Smooth muscle cell (in vitro differentiated cells): Measurements from ENCODE around the gene PLEKHH2. TPM values are rescaled to one million over a fixed set of nuclear protein-coding genes. Genes with fewer than 3 reads are reported as not detected.

Source experiments
- DNase-seq: peaks from one replicate; lab custom pipeline; 2025; ENCODE audit not compliant: unreplicated experiment; lab: John Stamatoyannopoulos, UW
- H2AFZ ChIP-seq: fragments of 200-600 bp; sonication (generic); 2 replicates; pipeline ENCODE4 v1.6.0; 2016; ENCODE audit warnings: antibody characterized with exemption, low read depth, mild to moderate bottlenecking
- H3F3A ChIP-seq: fragments of 200-600 bp; sonication (generic); 2 replicates; pipeline ENCODE4 v1.6.0; 2017; ENCODE audit warnings: antibody characterized with exemption, low read depth
- H3K27ac ChIP-seq: fragments of 200-600 bp; sonication (generic); 2 replicates; pipeline ENCODE4 v1.5.1; 2016; ENCODE audit warnings: low read depth, mild to moderate bottlenecking
- H3K27me3 ChIP-seq: fragments of 200-600 bp; sonication (generic); 2 replicates; pipeline ENCODE4 v1.6.1; 2016; ENCODE audit warnings: low read depth, mild to moderate bottlenecking
- H3K36me3 ChIP-seq: fragments of 200-600 bp; sonication (generic); 2 replicates; pipeline ENCODE4 v1.5.1; 2016; ENCODE audit warnings: low read depth
- H3K4me1 ChIP-seq: fragments of 200-600 bp; sonication (generic); 2 replicates; pipeline ENCODE4 v1.5.1; 2016; ENCODE audit warnings: low read depth
- H3K4me2 ChIP-seq: fragments of 200-600 bp; sonication (generic); 2 replicates; pipeline ENCODE4 v1.6.0; 2016; ENCODE audit warnings: mild to moderate bottlenecking
- H3K4me3 ChIP-seq: fragments of 200-600 bp; sonication (generic); 2 replicates; pipeline ENCODE4 v1.5.1; 2016; ENCODE audit warnings: mild to moderate bottlenecking
- H3K79me2 ChIP-seq: fragments of 200-600 bp; sonication (generic); 2 replicates; pipeline ENCODE4 v1.6.0; 2016; ENCODE audit warnings: low read depth, mild to moderate bottlenecking
- H3K9ac ChIP-seq: fragments of 200-600 bp; sonication (generic); 2 replicates; pipeline ENCODE4 v1.6.0; 2016; ENCODE audit warnings: low read depth
- H3K9me3 ChIP-seq: fragments of 200-600 bp; sonication (generic); replicated peaks from 2 replicates; pipeline ENCODE4 v1.5.1; 2016; ENCODE audit warnings: low read depth
- H4K20me1 ChIP-seq: fragments of 200-600 bp; sonication (generic); 2 replicates; pipeline ENCODE4 v1.6.0; 2016; ENCODE audit warnings: low read depth
- WGBS: methylation state at CpG from one replicate; pipeline ENCODE4 v1.1.7; 2016; ENCODE audit warnings: low lambda C conversion rate; 5-methylcytosine and 5-hydroxymethylcytosine counted together
- polyA plus RNA-seq: library from polyadenylated mRNA; unstranded; fragments of >200 nt; fragmentation: Nextera tagmentation; extraction: Ambion mirVana; gene quantifications from 2 replicates; pipeline ENCODE4 v1.2.1, GENCODE V29; 2016
- small RNA-seq: library from RNA; depleted of rRNA; stranded (forward); fragments of <200 nt; gene quantifications from one replicate; pipeline ENCODE3, GENCODE V24; 2014
- total RNA-seq: library from RNA; depleted of rRNA; stranded (reverse); fragments of >200 nt; gene quantifications from 2 replicates; pipeline ENCODE4 v1.2.3, GENCODE V29; 2014
- TF ChIP-seq, protein P1 (sequence below): fragments of 200-600 bp; sonication (generic); IDR thresholded peaks from 2 replicates; pipeline ENCODE4 v1.5.1; 2017; ENCODE audit warnings: borderline replicate concordance, mild to moderate bottlenecking, antibody characterized with exemption; ENCODE audit not compliant: insufficient read depth, poor library complexity, severe bottlenecking

PLEKHH2 gene
- total and polyA plus RNA-seq, 2 experiments from 2014 or later: 0.69 to 2.1 TPM

DNA sequence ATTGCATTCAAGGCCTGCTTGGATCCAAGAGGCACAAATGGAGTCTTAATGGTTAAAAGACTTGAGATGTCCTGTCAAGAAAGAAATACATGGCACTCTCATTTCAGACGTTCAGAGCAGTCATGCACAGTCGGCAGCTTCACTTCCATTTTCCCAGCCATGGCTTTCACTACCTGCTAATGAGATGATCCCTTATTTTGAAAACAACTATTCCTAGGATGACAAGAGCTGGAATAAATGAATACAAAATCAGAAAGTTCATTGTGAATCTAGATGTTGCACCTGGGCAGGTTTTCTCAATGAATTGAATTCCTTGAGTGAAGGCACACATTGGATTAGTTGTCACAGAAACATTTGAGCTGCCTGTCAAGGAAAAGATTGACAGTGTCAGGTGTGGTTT, 175.9 kb downstream of the PLEKHH2 start:
- Histone ChIP-seq H3K27ac (no peak overlapping the region), H2AFZ (no peak overlapping the region), H3K27me3 (no peaks in the 10 kb centered on the region), H3K79me2 (no peaks in the 10 kb centered on the region), H3K4me3 (no peak overlapping the region), H3K9ac (no peak overlapping the region), H3K36me3 (no peaks in the 10 kb centered on the region), H3K4me1 (no peaks in the 10 kb centered on the region), H3F3A (no peaks in the 10 kb centered on the region), H4K20me1 (no peaks in the 10 kb centered on the region), H3K4me2 (no peak overlapping the region), H3K9me3 (no peaks in the 10 kb centered on the region)
- TF ChIP-seq, protein P1, sequence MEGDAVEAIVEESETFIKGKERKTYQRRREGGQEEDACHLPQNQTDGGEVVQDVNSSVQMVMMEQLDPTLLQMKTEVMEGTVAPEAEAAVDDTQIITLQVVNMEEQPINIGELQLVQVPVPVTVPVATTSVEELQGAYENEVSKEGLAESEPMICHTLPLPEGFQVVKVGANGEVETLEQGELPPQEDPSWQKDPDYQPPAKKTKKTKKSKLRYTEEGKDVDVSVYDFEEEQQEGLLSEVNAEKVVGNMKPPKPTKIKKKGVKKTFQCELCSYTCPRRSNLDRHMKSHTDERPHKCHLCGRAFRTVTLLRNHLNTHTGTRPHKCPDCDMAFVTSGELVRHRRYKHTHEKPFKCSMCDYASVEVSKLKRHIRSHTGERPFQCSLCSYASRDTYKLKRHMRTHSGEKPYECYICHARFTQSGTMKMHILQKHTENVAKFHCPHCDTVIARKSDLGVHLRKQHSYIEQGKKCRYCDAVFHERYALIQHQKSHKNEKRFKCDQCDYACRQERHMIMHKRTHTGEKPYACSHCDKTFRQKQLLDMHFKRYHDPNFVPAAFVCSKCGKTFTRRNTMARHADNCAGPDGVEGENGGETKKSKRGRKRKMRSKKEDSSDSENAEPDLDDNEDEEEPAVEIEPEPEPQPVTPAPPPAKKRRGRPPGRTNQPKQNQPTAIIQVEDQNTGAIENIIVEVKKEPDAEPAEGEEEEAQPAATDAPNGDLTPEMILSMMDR: no peak
- DNase-seq: no peak
- whole genome bisulfite sequencing: 80% methylated on average over 2 of the region's 2 CpGs

DNA sequence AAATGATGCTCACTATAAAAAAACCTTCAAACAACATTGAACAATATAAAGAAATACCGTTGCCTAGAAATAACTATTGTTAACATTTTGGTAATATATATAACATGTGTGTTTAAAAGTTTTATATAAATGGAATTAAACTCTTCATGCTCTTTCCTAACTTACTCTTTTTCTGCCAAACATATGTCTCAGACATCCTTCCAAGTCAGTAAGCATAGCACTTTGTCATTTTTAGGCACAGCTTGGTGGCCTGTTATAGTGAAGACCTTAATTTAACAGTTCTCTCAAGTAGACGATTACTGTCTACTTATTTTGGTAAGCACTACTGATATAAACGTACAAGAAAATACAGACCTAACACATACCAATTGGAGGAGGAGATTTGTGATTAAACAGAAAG, 177.7 kb downstream of the PLEKHH2 start:
- no peak overlapping the region for H3K4me2 ChIP-seq
- no peaks in the 10 kb centered on the region for H3F3A ChIP-seq
- no peaks in the 10 kb centered on the region for H3K79me2 ChIP-seq
- no peaks in the 10 kb centered on the region for H3K27me3 ChIP-seq
- H3K4me3 ChIP-seq: no peak overlapping the region
- no peak overlapping the region for H3K27ac ChIP-seq
- no peak overlapping the region for H2AFZ ChIP-seq
- 86% methylated on average over 3 of the region's 3 CpGs for whole genome bisulfite sequencing
- H3K9me3 ChIP-seq: no peaks in the 10 kb centered on the region
- no peaks in the 10 kb centered on the region for H3K36me3 ChIP-seq
- no peak overlapping the region for H3K9ac ChIP-seq
- TF ChIP-seq, protein P1: no peak
- no peaks in the 10 kb centered on the region for H3K4me1 ChIP-seq
- H4K20me1 ChIP-seq: no peaks in the 10 kb centered on the region
- no peak for DNase-seq

Small RNA genes lying within 50 kb of the gene (small RNA-seq; reads per million reads assigned to genes)
- gene RF00019 (not detected), gene RN7SKP66 (not detected)

Other genes starting within 250 kb of the PLEKHH2 start
- 20.9 and 21.2 TPM in 2 replicates for gene THADA, start 41.2 kb upstream of the PLEKHH2 start, total RNA-seq
- gene THADA, start 41.2 kb upstream of the PLEKHH2 start, polyA plus RNA-seq: 11.3 and 12.8 TPM in 2 replicates
- not detected in 2 replicates for gene C1GALT1C1L, start 39.2 kb downstream of the PLEKHH2 start, total RNA-seq
- 0.14 and 0.30 TPM in 2 replicates for gene C1GALT1C1L, start 39.2 kb downstream of the PLEKHH2 start, polyA plus RNA-seq
- 35.9 and 46.7 TPM in 2 replicates for gene DYNC2LI1, start 136.8 kb downstream of the PLEKHH2 start, total RNA-seq
- 17.8 and 22.0 TPM in 2 replicates for gene DYNC2LI1, start 136.8 kb downstream of the PLEKHH2 start, polyA plus RNA-seq
- gene ABCG5, start 201.6 kb downstream of the PLEKHH2 start, total RNA-seq: not detected in 2 replicates
- not detected in 2 replicates for gene ABCG5, start 201.6 kb downstream of the PLEKHH2 start, polyA plus RNA-seq
- gene ABCG8, start 201.7 kb downstream of the PLEKHH2 start, total RNA-seq: not detected in 2 replicates
- gene ABCG8, start 201.7 kb downstream of the PLEKHH2 start, polyA plus RNA-seq: not detected in 2 replicates